PFSK-1 (cell line): ENCODE measurements around the gene PSMA6.

Experiments used
- FOXP2 ChIP-seq: optimal IDR thresholded peaks from 2 replicates; pipeline ENCODE3; 2011; ENCODE audit warnings: borderline replicate concordance, control low read depth, inconsistent platforms; ENCODE audit not compliant: insufficient read depth; ENCODE audit errors: extremely low read length, extremely low read depth
- POLR2AphosphoS5 ChIP-seq: IDR thresholded peaks from 2 replicates; pipeline ENCODE4 v1.6.1; 2012; ENCODE audit warnings: low read depth, mild to moderate bottlenecking, control low read depth, low read length, moderate library complexity
- SIN3A ChIP-seq: IDR thresholded peaks from 2 replicates; pipeline ENCODE4 v1.6.1; 2012; ENCODE audit warnings: mild to moderate bottlenecking, low read length, moderate library complexity, borderline replicate concordance; ENCODE audit not compliant: insufficient read depth
- TAF1 ChIP-seq: IDR thresholded peaks from 2 replicates; pipeline ENCODE4 v1.6.1; 2012; ENCODE audit warnings: low read length, control low read depth, borderline replicate concordance; ENCODE audit not compliant: insufficient read depth
- TF ChIP-seq, protein P1 (sequence below), 2 experiments: IDR thresholded peaks; 2 replicates each; pipeline versions ENCODE4 v1.6.1 to v1.8.0; 2011 to 2012; ENCODE audit warnings: low read depth in 2 of 2, low read length in 2 of 2, control low read depth in 1 of 2, inconsistent platforms in 1 of 2, mild to moderate bottlenecking in 1 of 2, moderate library complexity in 1 of 2; ENCODE audit not compliant: insufficient read depth in 1 of 2

The PSMA6 gene

DNA sequence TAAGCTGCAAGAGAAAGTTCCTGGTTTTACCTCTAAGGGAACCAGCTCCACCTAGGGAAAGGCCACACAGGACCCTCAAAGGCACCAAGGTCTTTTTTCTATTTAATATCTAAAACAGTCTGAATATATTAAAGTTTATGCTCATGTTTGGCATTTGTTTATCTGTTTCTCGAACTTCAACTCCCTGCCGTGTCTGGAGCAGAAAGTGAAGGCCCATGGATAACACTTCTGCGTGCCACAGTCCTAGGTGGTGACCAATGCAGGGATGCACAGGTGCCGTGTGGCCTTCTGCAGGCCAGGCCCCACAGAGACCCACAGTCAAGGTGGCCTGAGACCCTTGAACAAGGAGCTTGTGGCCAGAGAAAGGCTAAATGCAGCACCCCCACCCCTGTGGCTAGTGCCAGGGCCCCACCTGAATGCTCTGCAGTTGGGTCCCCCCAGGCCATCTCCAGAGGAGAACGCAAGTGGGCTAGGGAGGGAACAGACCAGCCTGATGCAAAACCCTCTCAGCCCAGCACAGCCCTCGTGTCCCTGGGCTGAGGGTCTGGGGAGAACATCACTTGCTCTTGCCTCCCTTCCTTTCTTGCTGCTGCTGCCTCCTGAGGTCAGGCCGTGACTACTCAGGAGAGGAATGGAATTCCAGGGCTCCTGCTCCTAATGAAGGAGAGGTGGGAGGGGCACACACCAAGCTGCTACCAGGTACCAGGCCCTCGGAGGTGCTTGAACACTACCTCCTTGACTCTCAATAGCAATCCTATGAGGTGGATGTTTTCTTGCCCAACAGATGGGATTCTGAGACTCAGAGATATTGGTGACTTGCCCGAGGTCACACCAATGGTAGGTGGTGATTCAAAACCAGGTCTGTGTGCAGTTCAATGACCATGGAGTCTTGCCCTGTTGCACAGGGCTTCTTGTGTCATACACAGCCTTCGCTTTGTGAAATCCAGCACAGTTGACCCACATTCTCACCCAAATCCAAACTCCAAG, 45.4 kb downstream of the PSMA6 start:
- TF ChIP-seq TAF1 (no peak), POLR2AphosphoS5 (no peak), FOXP2 (no peak), SIN3A (no peak)
- TF ChIP-seq, protein P1, sequence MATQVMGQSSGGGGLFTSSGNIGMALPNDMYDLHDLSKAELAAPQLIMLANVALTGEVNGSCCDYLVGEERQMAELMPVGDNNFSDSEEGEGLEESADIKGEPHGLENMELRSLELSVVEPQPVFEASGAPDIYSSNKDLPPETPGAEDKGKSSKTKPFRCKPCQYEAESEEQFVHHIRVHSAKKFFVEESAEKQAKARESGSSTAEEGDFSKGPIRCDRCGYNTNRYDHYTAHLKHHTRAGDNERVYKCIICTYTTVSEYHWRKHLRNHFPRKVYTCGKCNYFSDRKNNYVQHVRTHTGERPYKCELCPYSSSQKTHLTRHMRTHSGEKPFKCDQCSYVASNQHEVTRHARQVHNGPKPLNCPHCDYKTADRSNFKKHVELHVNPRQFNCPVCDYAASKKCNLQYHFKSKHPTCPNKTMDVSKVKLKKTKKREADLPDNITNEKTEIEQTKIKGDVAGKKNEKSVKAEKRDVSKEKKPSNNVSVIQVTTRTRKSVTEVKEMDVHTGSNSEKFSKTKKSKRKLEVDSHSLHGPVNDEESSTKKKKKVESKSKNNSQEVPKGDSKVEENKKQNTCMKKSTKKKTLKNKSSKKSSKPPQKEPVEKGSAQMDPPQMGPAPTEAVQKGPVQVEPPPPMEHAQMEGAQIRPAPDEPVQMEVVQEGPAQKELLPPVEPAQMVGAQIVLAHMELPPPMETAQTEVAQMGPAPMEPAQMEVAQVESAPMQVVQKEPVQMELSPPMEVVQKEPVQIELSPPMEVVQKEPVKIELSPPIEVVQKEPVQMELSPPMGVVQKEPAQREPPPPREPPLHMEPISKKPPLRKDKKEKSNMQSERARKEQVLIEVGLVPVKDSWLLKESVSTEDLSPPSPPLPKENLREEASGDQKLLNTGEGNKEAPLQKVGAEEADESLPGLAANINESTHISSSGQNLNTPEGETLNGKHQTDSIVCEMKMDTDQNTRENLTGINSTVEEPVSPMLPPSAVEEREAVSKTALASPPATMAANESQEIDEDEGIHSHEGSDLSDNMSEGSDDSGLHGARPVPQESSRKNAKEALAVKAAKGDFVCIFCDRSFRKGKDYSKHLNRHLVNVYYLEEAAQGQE (IDR thresholded peaks at IDR 0.05; ENCODE audit: insufficient read depth in 1 of 2, low read depth in 2 of 2, low read length in 2 of 2): no peak

DNA sequence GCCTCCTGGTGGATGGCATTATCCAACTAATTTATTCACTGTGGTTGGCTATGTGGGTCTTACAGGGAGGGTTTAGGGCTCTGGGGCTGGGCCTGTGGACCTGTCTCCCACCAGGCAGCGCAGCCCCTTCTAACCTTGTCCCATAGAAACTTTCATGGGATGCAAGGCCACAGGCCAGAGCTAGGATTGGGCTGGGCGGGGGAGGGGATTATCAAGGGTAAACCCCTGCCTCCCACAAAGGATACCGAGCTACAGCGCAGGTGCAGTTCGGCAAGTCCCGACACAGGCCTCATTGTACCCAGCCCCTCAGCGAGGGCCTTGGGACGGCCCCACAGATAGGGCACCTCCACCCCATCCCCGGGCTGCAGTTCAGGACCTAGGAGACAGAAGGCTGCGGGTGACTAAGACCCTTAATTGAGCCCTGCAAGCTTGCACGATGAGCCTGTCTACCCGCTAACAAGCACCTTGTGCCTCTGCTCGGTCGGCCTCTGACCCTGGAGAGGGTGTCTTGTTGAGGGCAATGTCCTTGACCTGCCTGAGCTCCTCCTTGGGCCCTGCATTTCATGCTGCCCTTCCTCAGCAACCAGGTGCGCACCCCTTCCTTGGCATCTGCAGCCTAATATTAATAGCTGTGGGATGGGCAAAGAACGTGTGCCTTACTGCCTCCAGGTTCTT, 46.7 kb downstream of the PSMA6 start:
- no peak for TF ChIP-seq FOXP2
- TF ChIP-seq SIN3A: no peak
- TF ChIP-seq POLR2AphosphoS5: no peak
- TF ChIP-seq TAF1: no peak
- TF ChIP-seq, protein P1 (IDR thresholded peaks at IDR 0.05; ENCODE audit: insufficient read depth in 1 of 2, low read depth in 2 of 2, low read length in 2 of 2): no peak

DNA sequence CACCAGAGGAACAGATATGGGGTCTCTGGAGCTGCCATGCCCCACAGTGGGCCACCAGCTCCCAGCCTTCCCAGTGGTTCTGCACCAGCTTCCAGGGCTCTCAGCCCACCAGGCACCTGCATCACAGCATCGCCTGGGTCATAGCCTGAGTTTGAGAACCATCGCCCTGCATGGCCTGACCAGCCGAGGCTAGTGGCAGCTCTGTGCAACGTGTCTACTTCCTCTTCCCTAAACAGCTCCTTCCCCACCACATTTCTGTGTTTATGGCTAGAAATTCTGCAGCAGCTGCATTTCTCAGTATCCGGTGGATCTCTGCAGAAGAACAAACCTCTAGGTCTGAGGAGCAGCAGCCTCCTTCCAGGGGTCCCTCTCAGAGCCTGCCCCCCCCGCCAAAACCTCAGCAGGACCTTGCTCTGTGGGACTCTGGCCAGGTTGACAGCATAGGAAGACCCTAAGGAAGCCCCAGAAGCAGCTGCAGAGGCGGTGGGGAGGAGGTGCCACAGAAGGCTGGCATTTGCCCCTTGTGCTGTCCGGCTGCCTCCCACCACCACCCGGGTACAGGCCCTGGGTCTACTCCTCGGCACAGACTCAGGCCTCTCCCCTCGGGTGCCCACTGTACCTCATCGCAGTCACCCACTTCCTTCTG, 47.7 kb downstream of the PSMA6 start:
- TF ChIP-seq, protein P1 (IDR thresholded peaks at IDR 0.05; ENCODE audit: insufficient read depth in 1 of 2, low read depth in 2 of 2, low read length in 2 of 2): no peak

DNA sequence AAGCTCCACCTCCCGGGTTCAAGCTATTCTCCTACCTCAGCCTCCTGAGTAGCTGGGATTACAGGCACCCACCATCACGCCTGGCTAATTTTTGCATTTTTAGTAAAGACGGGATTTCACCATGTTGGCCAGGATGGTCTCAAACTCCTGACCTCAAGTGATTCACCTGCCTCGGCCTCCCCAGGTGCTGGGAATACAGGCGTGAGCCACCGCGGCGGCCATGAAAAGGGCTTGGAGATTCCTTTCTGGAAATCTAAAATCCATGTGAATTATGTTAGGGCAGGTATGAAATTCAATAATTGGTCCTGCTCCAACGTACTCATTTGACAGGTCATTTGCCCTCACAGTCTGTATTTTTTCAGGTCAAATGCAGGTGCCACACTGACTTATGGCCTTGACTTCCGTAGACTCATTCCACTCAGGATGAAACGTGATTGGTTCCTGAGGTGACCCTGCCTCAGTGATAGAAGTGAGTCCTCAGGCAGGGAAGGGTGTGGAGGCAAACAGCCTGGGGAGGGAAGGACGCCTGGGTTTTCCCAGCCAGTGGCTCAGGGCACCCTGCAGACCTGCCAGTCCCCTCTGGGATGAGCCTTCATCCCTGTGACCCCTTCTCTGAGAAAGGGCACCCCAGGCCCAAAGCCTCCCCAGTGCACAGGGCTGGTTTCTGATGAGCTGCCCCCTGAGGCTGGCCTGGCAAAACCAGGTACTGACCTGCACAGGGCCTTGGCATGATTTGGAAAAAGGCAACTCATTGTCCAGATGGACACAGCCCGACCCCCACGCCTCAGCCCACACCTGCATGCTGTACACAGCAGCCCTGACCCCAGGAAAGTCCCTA, 48.7 kb downstream of the PSMA6 start:
- no peak for TF ChIP-seq TAF1
- TF ChIP-seq, protein P1 (IDR thresholded peaks at IDR 0.05; ENCODE audit: insufficient read depth in 1 of 2, low read depth in 2 of 2, low read length in 2 of 2): no peak
- no peak for TF ChIP-seq FOXP2
- TF ChIP-seq POLR2AphosphoS5: no peak
- TF ChIP-seq SIN3A: no peak
